ENCODE results near the gene RFESD.
"Not testable (repeated sequence)": the region's sequence is repeated elsewhere in the genome, so short reads cannot be mapped to it uniquely, and the experiment has no call there.

The RFESD gene

DNA sequence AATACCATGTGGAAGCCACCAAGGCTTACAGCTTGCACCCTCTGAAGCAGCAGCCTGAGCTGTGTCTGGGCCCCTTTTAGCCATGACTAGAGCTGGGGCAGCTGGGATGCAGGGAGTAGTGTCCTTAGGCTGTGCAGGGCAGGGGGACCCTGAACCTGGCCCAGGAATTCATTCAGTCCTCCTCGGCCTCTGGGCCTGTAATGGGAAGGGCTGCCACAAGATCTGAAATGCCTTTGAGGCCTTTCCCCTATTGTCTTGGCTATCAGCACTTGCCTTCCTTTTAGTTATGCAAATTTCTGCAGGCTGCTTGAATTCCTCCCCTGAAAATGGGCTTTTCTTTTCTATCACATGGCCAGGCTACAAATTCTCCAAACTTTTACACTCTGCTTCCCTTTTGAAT lies 17.6 kb upstream of the RFESD start:
- H3K4me3 ChIP-seq (ENCODE audit: low read length): no peak overlapping the region
- no peak for TF ChIP-seq CTCF (conservative IDR thresholded peaks at IDR 0.05; ENCODE audit: low read depth, low read length)
- DNase-seq (ENCODE audit: low read depth): no peak

GRCh38 chr5:95630394-95630917 lies 16.1 kb upstream of the RFESD start:
- no peak for TF ChIP-seq CTCF (conservative IDR thresholded peaks at IDR 0.05; ENCODE audit: low read depth, low read length)
- no peak overlapping the region for H3K4me3 ChIP-seq (ENCODE audit: low read length)
- DNase-seq (ENCODE audit: low read depth): no peak

DNA sequence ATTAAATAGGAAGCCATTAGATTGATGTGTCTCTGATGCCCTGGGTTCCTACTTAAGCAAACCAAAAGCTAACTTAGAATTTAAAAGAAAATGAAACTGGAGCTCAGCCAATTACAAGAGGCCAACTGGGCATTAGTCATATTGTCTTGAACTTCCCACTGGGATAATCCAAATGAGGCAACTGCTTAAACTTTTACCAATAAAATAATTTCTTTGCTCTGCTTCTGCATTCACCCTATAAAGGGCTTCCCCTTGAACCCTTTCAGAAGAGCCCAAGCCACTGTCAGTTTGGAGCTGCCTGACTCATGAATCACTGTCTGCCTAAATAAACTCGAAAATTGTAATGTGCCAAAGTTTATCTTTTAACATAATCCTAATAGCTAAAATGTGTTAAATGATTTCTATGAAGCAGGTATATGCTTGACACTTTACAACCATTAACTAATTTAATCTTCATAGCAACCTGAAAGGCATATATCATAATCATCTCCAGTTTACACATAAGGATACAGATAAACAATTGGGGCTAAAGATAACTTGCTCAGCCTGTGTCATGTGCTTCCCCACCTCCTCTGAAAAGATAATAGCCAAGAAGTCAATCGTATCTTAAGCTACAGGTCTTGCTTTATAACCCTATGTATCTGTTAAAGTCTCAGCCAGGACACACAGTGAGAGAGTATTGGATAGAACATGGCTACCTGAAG lies 15.2 kb upstream of the RFESD start:
- TF ChIP-seq CTCF (conservative IDR thresholded peaks at IDR 0.05; ENCODE audit: low read depth, low read length): no peak
- no peak for DNase-seq (ENCODE audit: low read depth)
- H3K4me3 ChIP-seq (ENCODE audit: low read length): no peak overlapping the region

DNA sequence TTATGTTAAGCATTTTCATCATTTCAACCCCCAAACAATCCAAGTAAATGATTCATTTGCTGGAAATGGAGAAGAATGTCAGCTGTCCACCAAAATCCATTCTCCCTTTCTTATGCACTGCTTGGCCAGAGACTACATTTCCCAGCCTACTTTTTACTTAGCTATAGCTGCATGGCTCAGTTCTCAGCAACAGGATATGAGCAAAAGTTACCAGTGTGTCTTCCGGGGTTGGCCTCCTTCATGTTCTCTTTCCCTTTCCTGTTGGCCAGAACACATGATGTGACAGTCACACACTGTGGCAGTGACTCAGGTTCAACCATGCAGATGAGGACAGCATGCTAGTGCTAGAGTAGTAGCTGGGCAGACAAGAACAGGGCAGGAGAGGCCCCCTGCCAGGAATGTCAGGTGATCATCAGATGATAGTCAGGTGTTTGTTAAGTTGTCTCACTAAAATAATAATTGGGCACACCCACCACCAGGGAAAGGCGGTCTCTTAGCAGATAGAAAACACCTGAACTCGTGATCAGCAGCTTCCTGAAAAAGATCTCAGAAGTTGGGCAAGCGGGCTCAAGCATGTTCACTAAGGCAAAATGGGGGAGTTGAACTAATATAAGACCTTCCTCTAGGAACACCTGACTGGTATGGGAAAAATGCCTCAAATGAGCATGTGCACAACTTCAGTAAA lies 14.4 kb upstream of the RFESD start:
- TF ChIP-seq CTCF (conservative IDR thresholded peaks at IDR 0.05; ENCODE audit: low read depth, low read length): no peak
- no peak overlapping the region for H3K4me3 ChIP-seq (ENCODE audit: low read length)
- DNase-seq (ENCODE audit: low read depth): no peak

GRCh38 chr5:95632942-95633341 lies 13.6 kb upstream of the RFESD start:
- H3K4me3 ChIP-seq (ENCODE audit: low read length); DNase-seq (ENCODE audit: low read depth): not testable (repeated sequence)

GRCh38 chr5:95633671-95634070 lies 12.9 kb upstream of the RFESD start:
- DNase-seq (ENCODE audit: low read depth): no peak
- H3K4me3 ChIP-seq (ENCODE audit: low read length): no peak overlapping the region
- TF ChIP-seq CTCF (conservative IDR thresholded peaks at IDR 0.05; ENCODE audit: low read depth, low read length): no peak

DNA sequence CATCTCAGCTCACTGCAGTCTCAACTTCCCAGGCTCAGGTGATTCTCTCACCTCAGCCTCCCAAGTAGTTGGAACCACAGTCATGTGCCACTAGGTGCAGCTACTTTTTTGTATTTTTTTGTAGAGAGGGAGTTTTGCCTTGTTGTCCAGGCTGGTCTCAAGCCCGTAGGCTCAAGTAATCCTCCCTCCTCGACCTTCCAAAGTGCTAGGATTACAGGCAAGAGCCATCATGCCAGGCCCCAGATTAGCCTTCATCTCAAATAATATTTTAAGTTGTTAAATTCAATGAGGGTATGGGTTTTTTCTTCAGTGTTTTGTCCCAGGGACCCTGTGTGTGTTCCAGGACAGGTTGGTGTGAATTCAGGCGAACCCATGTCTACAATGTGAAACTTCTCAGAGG lies 12.5 kb upstream of the RFESD start:
- H3K4me3 ChIP-seq (ENCODE audit: low read length): no peak overlapping the region
- TF ChIP-seq CTCF (conservative IDR thresholded peaks at IDR 0.05; ENCODE audit: low read depth, low read length): no peak
- no peak for DNase-seq (ENCODE audit: low read depth)
